ENCODE measurements around the gene KLC1. TPM values are rescaled to one million over a fixed set of nuclear protein-coding genes. Genes with fewer than 3 reads are reported as not detected.
A peak's percentile ranks its signal among the peaks of the same experiment; 100 is the strongest.

KLC1 gene
- total and polyA plus RNA-seq, 2 of the 8 experiments (the other 6 are each of a cell fraction or from before 2014, with no cell fraction given): 84.6 to 134 TPM

DNA sequence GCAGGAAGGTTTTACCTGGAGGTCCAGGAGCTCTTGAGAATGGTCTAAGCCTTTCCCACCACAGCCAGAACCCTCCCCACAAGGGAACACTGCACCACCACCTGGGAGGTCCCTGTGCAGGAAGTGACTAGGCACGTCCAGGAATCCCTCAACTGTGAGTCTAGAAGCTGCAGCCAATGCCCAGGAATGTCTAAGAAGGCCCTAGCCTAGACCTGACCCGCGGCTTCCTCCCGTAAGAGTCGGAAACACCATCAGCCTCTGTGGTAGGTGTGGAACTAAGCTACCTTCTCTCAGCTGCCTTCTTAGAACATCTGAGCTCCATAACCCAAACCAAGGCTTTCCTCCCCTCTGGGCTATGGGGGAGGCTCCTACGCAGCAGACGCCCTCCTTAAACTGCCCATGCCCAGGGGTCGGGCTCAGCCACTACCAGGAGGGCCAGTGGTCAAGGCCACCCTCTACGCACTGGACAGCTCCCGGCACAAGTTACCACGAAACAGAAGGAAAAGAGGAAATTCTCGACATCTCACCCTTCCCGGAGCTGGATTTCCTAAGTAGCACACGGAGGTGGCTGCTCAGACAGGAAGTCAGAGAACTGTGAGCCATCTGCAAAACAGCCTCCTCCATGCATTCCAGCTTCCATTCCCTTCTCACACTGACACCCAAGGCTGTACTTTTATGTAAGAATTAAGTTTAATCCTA, 112.1 kb downstream of the KLC1 start:
- no peak overlapping the region for H3K4ac ChIP-seq (replicated peaks; ENCODE audit: insufficient read length, low read depth, low read length)
- FAIRE-seq: no peak
- no peak overlapping the region for H2BK15ac ChIP-seq (ENCODE audit: low read length)
- no peak overlapping the region for H3K4me2 ChIP-seq (ENCODE audit: insufficient read depth in 1 of 2, low read depth in 2 of 2, low read length in 2 of 2)
- no peaks in the 10 kb centered on the region; a peak in 2 of 8 replicates for H3K36me3 ChIP-seq (ENCODE audit: control insufficient read depth in 2 of 4, insufficient read depth in 4 of 4, low read length in 3 of 4)
- H3K23ac ChIP-seq (ENCODE audit: insufficient read length): no peak overlapping the region
- no peaks in the 10 kb centered on the region for H3K23me2 ChIP-seq (ENCODE audit: low read depth, low read length)
- H3K4me1 ChIP-seq (replicated peaks in 1 of 4; ENCODE audit: control insufficient read depth in 3 of 4, insufficient read depth in 4 of 4, low read length in 3 of 4): peaks cover 0 to 3% (median under 1%) of the 10 kb centered on the region in 4 experiments; a peak in 2 of 7 replicates
- no peaks in the 10 kb centered on the region for H3K79me2 ChIP-seq (ENCODE audit: control insufficient read depth in 1 of 2, insufficient read depth in 2 of 2, low read length in 2 of 2)
- no peak for DNase-seq (ENCODE audit: low read depth in 1 of 2, low spot score in 2 of 2)
- no peak overlapping the region for H3K14ac ChIP-seq (ENCODE audit: insufficient read length)
- H3K56ac ChIP-seq (replicated peaks; ENCODE audit: insufficient read length, low read depth, low read length): no peak overlapping the region
- H3K4me3 ChIP-seq (ENCODE audit: extremely low read depth in 1 of 4, insufficient read depth in 2 of 4, low read depth in 3 of 4, low read length in 4 of 4): no peak overlapping the region
- H3K18ac ChIP-seq (ENCODE audit: extremely low read depth, low read length): no peak overlapping the region
- no peak overlapping the region for H2BK120ac ChIP-seq (replicated peaks; ENCODE audit: low read depth, low read length)
- no peak overlapping the region for H4K5ac ChIP-seq (ENCODE audit: insufficient read length, low read depth, low read length)
- H3K27ac ChIP-seq (ENCODE audit: low read depth, low read length): no peak overlapping the region
- POLR2A ChIA-PET (ENCODE audit: partially characterized antibody): interaction anchor here (1.1 kb wide), 1 partner anchor 17 kb away, joined by 3 read pairs; no protein-coding TSS in a partner anchor
- H4K91ac ChIP-seq (replicated peaks; ENCODE audit: insufficient read length, low read length): no peak overlapping the region
- H3K27me3 ChIP-seq (replicated peaks in 1 of 4; ENCODE audit: control insufficient read depth in 3 of 4, extremely low read depth in 1 of 4, insufficient read depth in 3 of 4, low read length in 3 of 4): no peaks in the 10 kb centered on the region; a peak in 1 of 7 replicates
- CTCF ChIA-PET (ENCODE audit: partially characterized antibody): interaction anchor here (0.6 to 1.3 kb wide), 4 partner anchors 30 to 235 kb away, joined by 3 to 4 read pairs (median 3); no protein-coding TSS in a partner anchor
- no peak overlapping the region for H2BK12ac ChIP-seq (ENCODE audit: low read depth, low read length)
- no peaks in the 10 kb centered on the region for H3K79me1 ChIP-seq (ENCODE audit: low read depth, low read length)
- no peak overlapping the region for H2BK5ac ChIP-seq (ENCODE audit: low read depth, low read length)
- no peak overlapping the region for H2BK20ac ChIP-seq (ENCODE audit: low read length)
- H4K8ac ChIP-seq (ENCODE audit: extremely low read depth, insufficient read depth, low read length): peak overlapping the region; percentile 69; the same call in 1 of the 2 replicates
- no peaks in the 10 kb centered on the region for H4K20me1 ChIP-seq (replicated peaks in 1 of 2; ENCODE audit: control insufficient read depth in 1 of 2, insufficient read depth in 2 of 2, low read length in 2 of 2)
- H2AK5ac ChIP-seq (ENCODE audit: low read depth, low read length): no peak overlapping the region
- no peak overlapping the region for H3K9ac ChIP-seq (replicated peaks in 1 of 4; ENCODE audit: extremely low read depth in 1 of 4, low read depth in 3 of 4, low read length in 3 of 4)
- no peaks in the 10 kb centered on the region for H3K9me3 ChIP-seq (ENCODE audit: insufficient read depth in 2 of 2, low read depth in 1 of 2, low read length in 1 of 2)
- no peak overlapping the region for H2AFZ ChIP-seq (ENCODE audit: low read length)
- 91% methylated on average over 14 of the region's 14 CpGs; no CpG with 5 or more reads in 1 of the 2 experiments for WGBS, 2 experiments (ENCODE audit: extremely low coverage in 1 of 2, insufficient coverage in 1 of 2, insufficient read length in 1 of 2, insufficient replicate concordance in 2 of 2, low coverage in 1 of 2, low lambda C conversion rate in 2 of 2, missing lambda C conversion rate in 1 of 2)
- TF ChIP-seq EZH2 (IDR thresholded peaks at IDR 0.05; ENCODE audit: low read depth, low read length, severe bottlenecking): no peak
- TF ChIP-seq POLR2AphosphoS5 (IDR thresholded peaks at IDR 0.05; ENCODE audit: low read depth, low read length): no peak
- no peak for TF ChIP-seq TAF1 (IDR thresholded peaks at IDR 0.05; ENCODE audit: low read depth, low read length)
- TF ChIP-seq TCF12 (IDR thresholded peaks at IDR 0.05; ENCODE audit: low read depth, low read length): no peak
- no peak for TF ChIP-seq SP4 (IDR thresholded peaks at IDR 0.05; ENCODE audit: low read length)
- TF ChIP-seq SUZ12 (IDR thresholded peaks at IDR 0.05; ENCODE audit: low read length): no peak
- TF ChIP-seq POU5F1 (IDR thresholded peaks at IDR 0.05; ENCODE audit: low read depth, low read length): no peak
- TF ChIP-seq EGR1 (IDR thresholded peaks at IDR 0.05; ENCODE audit: borderline replicate concordance, low read depth, low read length): no peak
- TF ChIP-seq MAFK (IDR thresholded peaks at IDR 0.05; ENCODE audit: low read depth, low read length): no peak
- TF ChIP-seq TAF7 (optimal IDR thresholded peaks at IDR 0.05; ENCODE audit: borderline replicate concordance, low read depth, low read length): no peak
- no peak for TF ChIP-seq ZNF274 (IDR thresholded peaks at IDR 0.05; ENCODE audit: borderline replicate concordance, extremely low read depth, low read length)
- TF ChIP-seq TEAD4 (IDR thresholded peaks at IDR 0.05; ENCODE audit: low read depth, low read length): no peak
- TF ChIP-seq NANOG (IDR thresholded peaks at IDR 0.05; ENCODE audit: insufficient read depth, low read depth, low read length, poor library complexity, severe bottlenecking): no peak
